GM12801 (cell line): ENCODE data around the gene SCN9A.

Experiments used
- TF ChIP-seq, protein P1 (sequence below): IDR thresholded peaks from one replicate; pipeline ENCODE4 v1.5.1; 2011; ENCODE audit warnings: control low read depth; ENCODE audit not compliant: insufficient read length; ENCODE audit errors: extremely low read depth

SCN9A gene

DNA sequence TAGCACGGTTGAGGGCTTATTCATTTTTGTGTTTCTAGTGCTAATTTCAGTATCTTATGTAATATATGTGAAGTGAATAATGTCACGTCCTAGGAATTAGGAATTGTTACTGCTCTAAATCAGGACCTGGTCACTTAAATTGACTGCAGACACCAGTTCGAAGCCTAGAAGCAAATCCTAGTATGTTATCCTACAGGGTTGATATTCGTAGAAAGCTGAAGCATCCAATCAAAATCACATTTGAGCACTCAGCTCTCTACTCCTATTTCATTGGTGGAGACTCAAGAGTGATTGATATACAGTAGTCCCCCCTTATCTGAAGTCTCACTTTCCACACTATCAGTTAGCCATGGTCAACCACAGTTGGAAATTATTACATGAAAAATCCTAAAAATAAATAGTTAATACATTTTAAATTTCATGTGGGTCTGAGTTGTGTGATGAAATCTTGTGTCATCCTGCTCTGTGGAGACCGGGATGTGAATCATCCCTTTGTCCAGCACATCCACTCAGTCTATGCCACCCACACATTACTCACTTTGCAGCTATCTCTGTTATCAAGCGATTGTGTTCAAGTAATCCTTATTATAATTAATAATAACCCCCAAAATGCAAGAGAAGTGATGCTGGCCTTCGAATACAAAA is 35.2 kb upstream of the SCN9A start:
- TF ChIP-seq, protein P1, sequence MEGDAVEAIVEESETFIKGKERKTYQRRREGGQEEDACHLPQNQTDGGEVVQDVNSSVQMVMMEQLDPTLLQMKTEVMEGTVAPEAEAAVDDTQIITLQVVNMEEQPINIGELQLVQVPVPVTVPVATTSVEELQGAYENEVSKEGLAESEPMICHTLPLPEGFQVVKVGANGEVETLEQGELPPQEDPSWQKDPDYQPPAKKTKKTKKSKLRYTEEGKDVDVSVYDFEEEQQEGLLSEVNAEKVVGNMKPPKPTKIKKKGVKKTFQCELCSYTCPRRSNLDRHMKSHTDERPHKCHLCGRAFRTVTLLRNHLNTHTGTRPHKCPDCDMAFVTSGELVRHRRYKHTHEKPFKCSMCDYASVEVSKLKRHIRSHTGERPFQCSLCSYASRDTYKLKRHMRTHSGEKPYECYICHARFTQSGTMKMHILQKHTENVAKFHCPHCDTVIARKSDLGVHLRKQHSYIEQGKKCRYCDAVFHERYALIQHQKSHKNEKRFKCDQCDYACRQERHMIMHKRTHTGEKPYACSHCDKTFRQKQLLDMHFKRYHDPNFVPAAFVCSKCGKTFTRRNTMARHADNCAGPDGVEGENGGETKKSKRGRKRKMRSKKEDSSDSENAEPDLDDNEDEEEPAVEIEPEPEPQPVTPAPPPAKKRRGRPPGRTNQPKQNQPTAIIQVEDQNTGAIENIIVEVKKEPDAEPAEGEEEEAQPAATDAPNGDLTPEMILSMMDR, result no peak

DNA sequence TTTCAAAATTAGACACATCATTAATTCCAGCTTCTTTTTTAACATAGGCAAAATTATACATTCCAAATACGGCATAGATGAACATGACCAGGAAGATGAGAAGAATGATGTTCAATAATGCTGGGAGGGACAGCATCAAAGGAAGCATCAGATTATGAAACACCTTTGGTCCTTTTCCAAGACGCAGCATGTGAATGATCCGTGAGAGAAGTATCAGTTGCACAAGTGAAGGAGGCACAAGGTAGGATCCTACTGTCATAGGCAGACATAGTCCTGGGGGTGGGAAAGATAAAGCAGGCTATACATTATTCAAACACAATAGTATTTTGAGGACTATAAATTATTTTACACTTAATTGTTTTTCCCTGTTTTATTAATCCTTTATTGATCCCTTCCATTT is 30.6 kb upstream of the SCN9A start:
- TF ChIP-seq, protein P1, result no peak

DNA sequence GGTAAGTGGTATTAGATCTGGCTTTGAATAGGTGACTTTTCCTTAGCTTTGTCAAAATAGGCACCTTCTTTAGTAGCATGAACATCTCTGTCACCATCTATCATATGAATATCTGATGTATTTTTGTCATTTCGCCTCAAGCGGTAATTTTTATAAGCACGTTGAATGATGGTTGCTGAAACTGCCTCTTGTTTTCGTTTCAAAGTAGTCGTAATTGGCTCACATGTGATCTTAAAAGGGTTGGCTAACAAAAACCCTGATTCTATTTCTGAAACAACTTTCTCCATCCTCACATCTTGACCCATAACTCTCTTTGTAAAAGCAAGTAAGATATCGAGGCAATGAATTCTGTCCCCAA is 29.8 kb upstream of the SCN9A start:
- TF ChIP-seq, protein P1, result no peak

DNA sequence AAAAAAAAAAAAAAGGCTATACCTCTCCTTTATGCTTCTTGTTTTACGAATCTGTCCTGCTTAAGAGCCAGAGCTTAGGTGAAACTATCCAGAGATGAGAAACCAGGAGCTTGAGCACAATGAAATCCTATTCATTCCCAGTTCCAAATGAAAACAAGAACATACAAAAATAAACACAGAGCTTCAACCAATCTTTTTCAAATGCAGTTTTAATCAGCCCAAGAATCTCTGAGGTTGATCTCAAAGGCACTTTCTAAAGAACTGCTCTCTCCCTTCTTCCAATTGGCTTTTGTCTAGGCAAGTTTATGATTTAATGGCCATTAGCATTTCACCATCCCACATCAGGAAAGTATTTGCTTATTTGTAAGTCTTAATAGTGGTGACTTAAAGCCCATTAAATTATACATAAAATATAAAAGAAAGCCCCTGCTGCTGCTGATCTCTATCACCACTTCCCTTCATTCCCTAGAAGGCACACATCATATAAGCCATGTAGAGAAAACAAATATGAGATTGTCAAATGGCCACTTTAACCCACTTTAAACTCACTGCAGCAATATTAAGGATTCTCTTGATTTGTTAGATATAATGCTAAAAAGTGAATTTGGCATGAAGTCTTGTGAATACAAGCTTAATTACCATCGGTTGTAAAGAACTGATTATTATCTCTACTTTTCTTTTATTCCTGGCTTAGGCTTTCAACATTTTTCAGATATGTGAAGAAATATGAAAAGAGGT is 29.3 kb upstream of the SCN9A start:
- TF ChIP-seq, protein P1, result no peak

DNA sequence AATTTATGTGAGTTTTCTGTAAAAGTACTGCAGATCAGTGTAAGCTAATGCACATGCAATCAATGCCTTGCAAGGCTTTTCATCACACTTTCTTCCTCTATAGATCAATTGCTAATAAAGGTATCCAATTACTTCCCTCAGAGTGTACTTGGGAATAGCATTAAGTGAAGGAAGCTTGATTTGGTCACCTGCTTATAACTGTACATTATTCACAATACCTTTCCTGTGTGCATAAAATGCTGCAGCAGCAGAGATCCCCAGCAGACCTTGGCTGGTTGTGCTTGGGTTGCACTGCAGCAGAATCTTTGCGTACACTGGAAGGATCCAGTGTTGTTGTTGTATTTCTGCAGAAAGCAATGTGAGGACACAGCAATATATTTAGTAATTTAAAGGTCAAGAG is 18.5 kb upstream of the SCN9A start:
- TF ChIP-seq, protein P1, result no peak

DNA sequence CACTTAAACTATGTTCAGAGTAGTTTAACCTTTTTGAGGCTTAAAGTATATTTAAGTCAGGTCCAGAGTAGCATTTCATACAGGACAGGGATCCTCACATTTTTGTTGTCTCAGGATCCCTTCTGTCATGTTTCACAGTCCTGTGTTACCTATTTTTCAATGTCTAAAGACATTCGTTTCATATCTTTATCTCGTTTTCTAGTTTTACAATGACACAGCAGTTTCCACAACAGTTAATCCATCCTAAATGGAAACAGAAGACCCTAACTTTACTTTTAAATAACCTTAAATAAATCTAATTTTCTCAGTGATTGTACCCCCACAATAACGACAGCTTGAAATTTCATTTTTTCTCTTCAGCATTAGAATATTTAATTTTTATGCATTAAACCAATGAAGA is 17.3 kb upstream of the SCN9A start:
- TF ChIP-seq, protein P1, result no peak

DNA sequence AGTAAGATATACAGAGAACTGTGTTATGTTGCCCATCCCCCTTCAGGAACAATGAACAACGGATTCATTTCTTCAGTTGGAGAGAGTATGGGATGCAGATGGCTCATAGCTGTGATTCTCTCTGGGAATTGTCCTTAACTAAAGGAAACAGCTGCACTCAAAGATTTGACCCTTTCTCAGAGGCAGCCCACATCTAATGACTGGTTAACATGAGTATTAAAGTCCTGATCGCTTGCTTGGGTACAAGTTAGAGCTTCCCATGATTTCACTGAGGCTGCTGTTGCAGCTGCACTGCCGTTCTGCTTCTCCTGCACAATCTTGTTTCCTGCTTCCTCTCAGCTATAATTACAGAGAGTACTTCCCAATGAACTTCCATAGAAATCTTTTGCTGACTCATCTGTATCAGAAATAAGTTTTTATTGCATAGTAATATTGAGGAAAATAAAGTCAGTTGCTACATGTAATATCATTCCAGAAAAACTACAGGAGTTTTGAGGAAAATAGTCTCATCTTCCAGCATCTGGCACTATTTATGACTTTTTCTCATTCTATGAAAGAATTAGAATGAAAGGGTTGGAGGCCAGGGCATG is 12.8 kb upstream of the SCN9A start:
- TF ChIP-seq, protein P1, result no peak
